ENCODE results near the gene ZNF337.

GRCh38 chr20:25744261-25744660, 47.6 kb upstream of the ZNF337 start:
- TF ChIP-seq POLR2A (IDR thresholded peaks at IDR 0.05) = no peak
- TF ChIP-seq CTCF (IDR thresholded peaks at IDR 0.05) = no peak

Data from right lobe of liver (tissue), 4 donors.